Trophoblast cell (in vitro differentiated cells and primary cell): ENCODE measurements around the gene CXCR5.
"Not testable (repeated sequence)": the region's sequence is repeated elsewhere in the genome, so short reads cannot be mapped to it uniquely, and the experiment has no call there.

Experiments used
- DNase-seq, 2 donors: peaks; one replicate each; pipeline ENCODE4 v3.0.0-alpha.2; 2016
- H2AFZ ChIP-seq: 2 replicates; pipeline ENCODE4 v1.6.1; 2013; ENCODE audit warnings: low read length, moderate library complexity, mild to moderate bottlenecking; ENCODE audit not compliant: insufficient read depth, poor library complexity
- H2AK5ac ChIP-seq: 2 replicates; pipeline ENCODE4 v1.6.1; 2013; ENCODE audit warnings: mild to moderate bottlenecking, low read length
- H2BK120ac ChIP-seq: 2 replicates; pipeline ENCODE4 v1.6.1; 2013; ENCODE audit warnings: low read length, mild to moderate bottlenecking, moderate library complexity; ENCODE audit not compliant: insufficient read depth, poor library complexity
- H2BK12ac ChIP-seq: 2 replicates; pipeline ENCODE4 v1.6.1; 2013; ENCODE audit warnings: mild to moderate bottlenecking, low read length, moderate library complexity
- H2BK5ac ChIP-seq: 2 replicates; pipeline ENCODE4 v1.6.1; 2013; ENCODE audit warnings: low read length, low read depth, moderate library complexity, mild to moderate bottlenecking; ENCODE audit not compliant: poor library complexity
- H3K14ac ChIP-seq: 2 replicates; pipeline ENCODE4 v1.6.1; 2013; ENCODE audit warnings: mild to moderate bottlenecking, low read length
- H3K18ac ChIP-seq: 2 replicates; pipeline ENCODE4 v1.6.1; 2013; ENCODE audit warnings: mild to moderate bottlenecking, low read length
- H3K23ac ChIP-seq: 2 replicates; pipeline ENCODE4 v1.6.1; 2013; ENCODE audit warnings: low read length
- H3K27ac ChIP-seq: 2 replicates; pipeline ENCODE4 v1.5.1; 2013; ENCODE audit warnings: low read depth, mild to moderate bottlenecking, inconsistent platforms, low read length, moderate library complexity
- H3K27me3 ChIP-seq: 2 replicates; pipeline ENCODE4 v1.6.1; 2013; ENCODE audit warnings: inconsistent platforms, mild to moderate bottlenecking, low read length, moderate library complexity; ENCODE audit not compliant: insufficient read depth
- H3K36me3 ChIP-seq, 2 experiments: 1 replicate in 1 of 2; 2 replicates in 1 of 2; pipeline ENCODE4 v1.6.1; 2013; ENCODE audit warnings: low read length in 2 of 2, mild to moderate bottlenecking in 2 of 2, moderate library complexity in 1 of 2; ENCODE audit not compliant: insufficient read depth in 2 of 2, control insufficient read depth in 1 of 2
- H3K4ac ChIP-seq: 2 replicates; pipeline ENCODE4 v1.6.1; 2013; ENCODE audit warnings: low read depth, mild to moderate bottlenecking, low read length, moderate library complexity
- H3K4me1 ChIP-seq, 2 experiments: 1 replicate in 1 of 2; 2 replicates in 1 of 2; pipeline ENCODE4 v1.6.1; 2013; ENCODE audit warnings: low read length in 2 of 2, mild to moderate bottlenecking in 2 of 2, moderate library complexity in 1 of 2; ENCODE audit not compliant: insufficient read depth in 2 of 2, control insufficient read depth in 1 of 2
- H3K4me2 ChIP-seq: 2 replicates; pipeline ENCODE4 v1.6.1; 2013; ENCODE audit warnings: inconsistent platforms, mild to moderate bottlenecking, low read length, moderate library complexity
- H3K4me3 ChIP-seq: 2 replicates; pipeline ENCODE4 v1.5.1; 2013; ENCODE audit warnings: mild to moderate bottlenecking, low read depth, low read length, inconsistent platforms
- H3K79me1 ChIP-seq: one replicate; pipeline ENCODE4 v1.6.1; 2013; ENCODE audit warnings: low read length
- H3K79me2 ChIP-seq: 2 replicates; pipeline ENCODE4 v1.6.1; 2013; ENCODE audit warnings: low read length, mild to moderate bottlenecking; ENCODE audit not compliant: control insufficient read depth, insufficient read depth, poor library complexity
- H3K9ac ChIP-seq: 2 replicates; pipeline ENCODE4 v1.6.1; 2013; ENCODE audit warnings: mild to moderate bottlenecking, low read length
- H3K9me3 ChIP-seq: 2 replicates; pipeline ENCODE4 v1.6.1; 2013; ENCODE audit warnings: low read depth, mild to moderate bottlenecking, control low read depth, inconsistent platforms, low read length; ENCODE audit not compliant: insufficient read depth
- H4K12ac ChIP-seq: 2 replicates; pipeline ENCODE4 v1.6.1; 2013; ENCODE audit warnings: low read depth, mild to moderate bottlenecking, low read length, moderate library complexity
- H4K8ac ChIP-seq: 2 replicates; pipeline ENCODE4 v1.6.1; 2013; ENCODE audit warnings: low read depth, mild to moderate bottlenecking, low read length, moderate library complexity
- H4K91ac ChIP-seq: one replicate; pipeline ENCODE4 v1.6.1; 2013; ENCODE audit warnings: low read depth, mild to moderate bottlenecking, low read length, moderate library complexity
- WGBS: extraction: QIAGEN DNeasy Blood & Tissue Kit; methylation state at CpG from one replicate; pipeline ENCODE4 v1.1.7; 2013; ENCODE audit warnings: missing lambda C conversion rate; ENCODE audit not compliant: insufficient read length, insufficient coverage; ENCODE audit errors: extremely low coverage; 5-methylcytosine and 5-hydroxymethylcytosine counted together

CXCR5 gene

GRCh38 chr11:118841469-118842242 is 42.0 kb upstream of the CXCR5 start:
- no peak overlapping the region for H3K14ac ChIP-seq

GRCh38 chr11:118842369-118842768 is 41.3 kb upstream of the CXCR5 start:
- Histone ChIP-seq H3K27ac (no peak overlapping the region), H4K91ac (no peak overlapping the region)

More at GRCh38 chr11:118841469-118842242, 42.0 kb upstream of the CXCR5 start:
- no peak overlapping the region for H3K4me3 ChIP-seq
- no peak overlapping the region for H3K18ac ChIP-seq
- no peaks in the 10 kb centered on the region for H3K27me3 ChIP-seq
- no peak overlapping the region for H2AFZ ChIP-seq
- no peak overlapping the region for H2BK12ac ChIP-seq
- H3K79me2 ChIP-seq, result no peaks in the 10 kb centered on the region
- no peak overlapping the region for H2BK120ac ChIP-seq
- H3K4me2 ChIP-seq, result no peak overlapping the region
- H3K4ac ChIP-seq, result no peak overlapping the region
- no peaks in the 10 kb centered on the region for H3K79me1 ChIP-seq
- H4K8ac ChIP-seq, result no peak overlapping the region
- no peak overlapping the region for H4K12ac ChIP-seq
- H3K4me1 ChIP-seq, result peaks cover 3 to 5% of the 10 kb centered on the region in 2 experiments
- H3K9ac ChIP-seq, result no peak overlapping the region
- H4K91ac ChIP-seq, result no peak overlapping the region
- H3K23ac ChIP-seq, result no peak overlapping the region
- H2AK5ac ChIP-seq, result no peak overlapping the region
- no peaks in the 10 kb centered on the region for H3K36me3 ChIP-seq
- no peak overlapping the region for H2BK5ac ChIP-seq
- no CpG with 5 or more reads among the region's 8 CpGs for WGBS
- H3K9me3 ChIP-seq, result peaks cover under 1% of the 10 kb centered on the region
- no peak for DNase-seq
- H3K27ac ChIP-seq, result no peak overlapping the region

GRCh38 chr11:118842843-118843242 is 40.8 kb upstream of the CXCR5 start:
- H3K27me3 ChIP-seq, H3K4ac ChIP-seq, H3K36me3 ChIP-seq, H2AK5ac ChIP-seq, H3K23ac ChIP-seq, H3K4me1 ChIP-seq, H4K91ac ChIP-seq, H2BK120ac ChIP-seq, H3K4me2 ChIP-seq, H2AFZ ChIP-seq, H3K27ac ChIP-seq, H3K14ac ChIP-seq, H4K8ac ChIP-seq, DNase-seq, H2BK5ac ChIP-seq, H3K18ac ChIP-seq, H3K79me1 ChIP-seq, H3K9ac ChIP-seq, H2BK12ac ChIP-seq, H3K9me3 ChIP-seq, H3K4me3 ChIP-seq, H4K12ac ChIP-seq, H3K79me2 ChIP-seq: not testable (repeated sequence)
- WGBS, result no CpG with 5 or more reads among the region's 7 CpGs

More at GRCh38 chr11:118842369-118842768, 41.3 kb upstream of the CXCR5 start:
- Histone ChIP-seq H3K9ac (no peak overlapping the region), H3K27me3 (no peaks in the 10 kb centered on the region), H3K79me1 (no peaks in the 10 kb centered on the region), H4K12ac (no peak overlapping the region), H2BK120ac (no peak overlapping the region), H2BK5ac (no peak overlapping the region), H3K36me3 (no peaks in the 10 kb centered on the region), H3K4me2 (no peak overlapping the region), H2AFZ (no peak overlapping the region), H4K8ac (no peak overlapping the region), H2BK12ac (no peak overlapping the region), H3K4me3 (no peak overlapping the region), H3K9me3 (peaks cover 2% of the 10 kb centered on the region), H3K23ac (no peak overlapping the region), H3K18ac (no peak overlapping the region), H3K4ac (no peak overlapping the region), H2AK5ac (no peak overlapping the region), H3K14ac (no peak overlapping the region), H3K4me1 (peaks cover 3 to 6% of the 10 kb centered on the region in 2 experiments), H3K79me2 (no peaks in the 10 kb centered on the region)
- WGBS, result no CpG with 5 or more reads among the region's 2 CpGs
- no peak for DNase-seq

GRCh38 chr11:118843565-118843964 is 40.1 kb upstream of the CXCR5 start:
- Histone ChIP-seq H3K9ac (no peak overlapping the region), H3K79me1 (no peaks in the 10 kb centered on the region), H2BK12ac (no peak overlapping the region), H3K79me2 (no peaks in the 10 kb centered on the region), H4K8ac (no peak overlapping the region), H2AFZ (no peak overlapping the region), H3K27me3 (no peaks in the 10 kb centered on the region), H4K91ac (no peak overlapping the region), H3K4me3 (no peak overlapping the region), H3K18ac (no peak overlapping the region), H3K23ac (no peak overlapping the region), H3K27ac (no peak overlapping the region), H3K9me3 (peaks cover 2% of the 10 kb centered on the region), H2AK5ac (no peak overlapping the region), H3K4ac (no peak overlapping the region), H3K36me3 (no peaks in the 10 kb centered on the region), H3K14ac (no peak overlapping the region), H3K4me2 (no peak overlapping the region), H2BK5ac (no peak overlapping the region), H4K12ac (no peak overlapping the region), H3K4me1 (peaks cover 3 to 6% of the 10 kb centered on the region in 2 experiments), H2BK120ac (no peak overlapping the region)
- no peak for DNase-seq
- WGBS, result no CpG with 5 or more reads among the region's 2 CpGs
